ENCODE results near the gene TPRG1L. TPM values are rescaled to one million over a fixed set of nuclear protein-coding genes. Genes with fewer than 3 reads are reported as not detected.
"Not testable (repeated sequence)": the region's sequence is repeated elsewhere in the genome, so short reads cannot be mapped to it uniquely, and the experiment has no call there.

The TPRG1L gene
- polyA plus RNA-seq, result 10 to 100 TPM; 22.8 to 49.7 (median 30.9) TPM

DNA sequence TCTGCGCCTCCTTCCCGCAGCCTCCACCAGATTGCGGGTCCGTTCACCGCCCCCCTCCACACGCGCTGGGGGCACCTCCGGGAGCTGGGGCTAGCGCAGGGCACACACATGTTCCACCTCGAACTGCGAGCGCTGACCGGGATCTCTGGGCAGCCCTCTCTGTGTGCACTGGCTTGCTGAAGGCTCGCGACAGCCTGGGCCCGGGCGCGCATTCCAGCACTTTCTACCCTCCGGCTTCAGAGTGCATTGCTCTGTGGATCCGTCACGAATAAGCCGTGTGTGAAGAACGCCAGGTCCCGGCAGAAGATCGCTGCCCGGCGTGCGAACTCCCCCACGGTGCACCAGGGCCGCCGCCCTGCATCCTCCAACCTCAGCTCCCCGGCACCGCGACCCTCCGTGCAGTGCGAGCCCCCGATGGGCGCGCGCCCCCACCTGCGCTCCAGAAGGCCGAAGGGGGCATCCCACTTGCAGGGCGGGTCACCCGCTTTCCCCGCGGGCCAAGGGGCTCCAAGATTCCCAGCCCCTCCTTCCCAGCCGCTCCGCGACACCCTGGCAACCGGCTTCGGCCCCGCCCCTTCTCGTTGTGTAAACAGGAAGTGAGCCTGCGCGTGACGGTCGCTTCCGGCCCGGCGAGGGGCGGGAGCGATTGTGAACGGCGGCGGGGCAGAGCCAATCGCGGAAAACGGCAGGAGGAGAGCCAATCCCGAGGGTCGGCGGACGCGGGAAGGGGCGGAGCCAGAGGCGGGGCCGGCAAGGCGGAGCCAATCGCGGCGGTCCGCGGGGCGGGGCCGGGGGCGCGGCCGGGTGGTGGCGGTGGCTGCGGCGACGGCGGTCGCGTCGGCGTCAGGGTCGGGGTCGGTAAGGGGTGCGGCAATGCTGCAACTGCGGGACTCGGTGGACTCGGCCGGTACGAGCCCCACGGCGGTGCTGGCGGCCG lies at the start of gene TPRG1L:
TPRG1L (plus strand) TSS at position 816 of the 937 bp plus-strand sequence; CDS start at position 874, 58 bp downstream.
- H3K27ac ChIP-seq (ENCODE audit: low read depth, low read length), result no peak within 1 kb of the TSS
- WGBS, 3 donors, result 0 to 1% (median 0%) methylated on average over 88 to 107 of the region's 108 CpGs

DNA sequence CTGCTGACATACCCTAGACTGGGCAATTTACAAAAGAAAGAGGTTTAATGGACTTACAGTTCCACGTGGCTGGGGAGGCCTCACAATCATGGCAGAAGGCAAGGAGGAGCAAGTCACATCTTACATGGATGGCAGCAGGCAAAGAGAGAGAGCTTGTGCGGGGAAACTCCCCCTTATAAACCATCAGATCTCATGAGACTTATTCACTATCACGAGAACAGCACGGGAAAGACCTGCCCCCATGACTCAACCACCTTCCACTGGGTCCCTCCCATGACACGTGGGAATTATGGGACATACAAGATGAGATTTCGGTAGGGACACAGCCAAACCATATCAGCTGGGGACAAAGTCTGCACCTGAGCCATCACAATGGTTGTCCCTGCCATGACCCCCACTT lies 49.3 kb upstream of the TPRG1L start:
- 73 to 80% (median 78%) methylated on average over 6 of the region's 6 CpGs for WGBS, 3 donors

DNA sequence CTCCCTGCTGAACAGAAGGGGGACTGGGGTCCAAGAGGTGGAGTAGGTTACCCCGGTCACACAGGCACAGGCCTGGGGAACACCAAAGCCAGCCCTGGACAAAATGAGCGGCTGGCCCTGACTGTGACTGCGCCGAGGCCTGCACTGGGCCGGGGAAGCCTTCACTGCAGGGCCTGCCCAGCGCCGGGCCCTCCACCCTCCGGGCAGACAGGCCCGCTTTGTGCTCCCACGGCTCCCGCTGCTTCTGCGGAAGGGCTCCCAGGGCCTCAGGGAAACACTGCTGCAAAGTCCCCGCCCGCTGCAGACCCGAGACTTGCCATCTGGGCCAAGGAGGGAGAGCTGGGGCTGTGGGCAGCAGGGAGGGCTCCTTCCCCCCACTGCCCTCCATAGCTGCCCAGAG lies 48.8 kb upstream of the TPRG1L start:
- 83 to 92% (median 87%) methylated on average over 15 of the region's 15 CpGs for WGBS, 3 donors
- no peak overlapping the region for H3K27ac ChIP-seq (ENCODE audit: low read depth, low read length)

More for the DNA sequence above, 49.3 kb upstream of the TPRG1L start:
- H3K27ac ChIP-seq (ENCODE audit: low read depth, low read length), result not testable (repeated sequence)

DNA sequence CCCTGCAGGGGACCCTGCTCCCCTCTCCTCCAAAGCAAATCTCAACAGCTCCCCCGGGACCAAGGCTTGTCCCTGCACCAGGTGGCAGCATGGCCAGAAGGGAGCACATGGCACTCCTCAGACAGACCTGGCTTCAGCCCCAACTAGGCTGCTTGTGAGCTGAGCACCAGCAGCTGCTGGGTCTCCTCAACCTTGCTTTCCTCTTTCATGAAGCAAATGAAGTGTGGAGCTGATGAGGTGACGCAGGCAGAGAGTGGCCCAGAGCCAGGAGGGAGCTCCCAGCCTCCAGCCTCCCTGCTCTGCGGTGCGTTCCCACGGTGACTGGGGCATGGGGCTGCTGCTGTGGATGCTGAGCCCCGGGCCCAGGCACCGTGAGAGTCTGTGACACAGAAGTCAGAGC lies 47.5 kb upstream of the TPRG1L start:
- H3K27ac ChIP-seq (ENCODE audit: low read depth, low read length), result no peak overlapping the region
- 53 to 74% (median 62%) methylated on average over 6 to 7 of the region's 7 CpGs for WGBS, 3 donors

DNA sequence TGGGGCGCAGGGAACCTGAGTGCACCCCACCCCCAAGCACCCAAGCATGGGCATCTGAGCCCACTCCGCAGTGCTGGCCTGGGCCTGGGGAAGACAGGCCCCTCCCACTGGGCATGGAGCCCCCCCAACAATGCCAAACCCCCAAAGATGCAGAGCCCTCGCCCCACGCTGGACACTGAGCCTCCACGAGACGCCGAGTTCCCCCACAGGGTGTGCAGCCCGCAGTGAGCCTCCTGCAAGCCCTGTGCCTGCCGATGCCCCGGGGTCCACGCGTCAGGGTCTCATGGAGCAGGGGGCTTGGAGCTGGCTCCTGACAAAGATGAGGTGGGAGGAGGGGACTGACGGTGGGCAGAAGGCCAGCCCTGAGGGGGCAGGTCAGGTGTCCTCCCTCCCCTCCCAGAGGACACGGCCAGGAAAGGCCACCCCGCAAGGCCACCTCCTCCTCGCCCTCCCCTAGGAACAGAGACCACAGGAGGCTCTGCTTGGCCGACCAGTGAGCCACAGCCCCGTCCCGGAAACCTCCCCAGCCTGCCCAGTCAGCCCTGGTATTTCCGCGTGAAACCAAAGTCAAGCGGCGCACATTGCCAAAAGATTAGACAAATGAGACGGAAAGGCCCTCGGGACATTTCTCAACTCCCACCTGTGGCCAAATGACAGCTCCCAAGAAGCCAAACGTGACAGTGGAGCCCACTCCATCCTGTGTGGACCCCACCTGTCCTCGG lies 46.9 kb upstream of the TPRG1L start:
- 67 to 83% (median 78%) methylated on average over 20 to 27 of the region's 27 CpGs for WGBS, 3 donors
- H3K27ac ChIP-seq (ENCODE audit: low read depth, low read length), result no peak overlapping the region

DNA sequence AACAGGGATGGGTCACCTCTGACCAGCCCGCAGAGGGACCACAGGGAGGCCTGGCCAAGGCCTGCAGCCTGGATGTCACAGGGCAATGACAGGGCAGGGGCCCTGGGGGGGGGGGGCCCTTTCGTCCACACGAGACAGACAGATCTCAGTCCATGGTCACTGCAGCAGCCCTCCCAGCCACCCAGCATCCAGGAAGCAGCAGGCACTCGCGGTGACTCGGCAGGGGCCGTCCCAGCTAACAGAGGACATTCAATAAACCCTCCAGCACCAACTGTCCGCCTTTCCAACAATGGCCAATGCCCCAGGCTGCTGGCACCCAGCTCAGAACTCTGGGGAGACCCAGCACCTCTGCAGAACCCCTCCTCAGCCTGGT lies 46.4 kb upstream of the TPRG1L start:
- H3K27ac ChIP-seq (ENCODE audit: low read depth, low read length), result no peak overlapping the region
- WGBS, 3 donors, result 67 to 85% (median 82%) methylated on average over 8 of the region's 8 CpGs

DNA sequence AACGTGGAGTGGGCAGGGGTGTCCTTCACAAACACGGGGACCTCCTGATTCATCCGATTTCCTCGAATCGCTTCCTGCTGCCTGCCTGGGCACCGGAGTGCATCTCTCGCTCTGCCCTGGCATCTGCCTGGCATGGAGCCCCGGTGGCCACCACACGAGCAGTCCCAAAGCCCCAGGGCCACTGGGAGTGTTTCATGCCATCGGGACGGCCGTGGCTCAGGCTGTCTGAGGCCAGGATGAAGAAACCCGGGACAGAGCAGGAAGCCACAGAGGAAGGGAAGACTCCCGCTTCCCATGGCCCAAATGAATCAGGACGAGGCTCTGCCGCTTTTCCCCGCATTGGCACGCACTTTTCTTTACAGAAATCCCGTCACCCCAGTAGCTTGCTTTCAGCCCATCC lies 45.9 kb upstream of the TPRG1L start:
- WGBS, 3 donors, result 79 to 82% (median 81%) methylated on average over 17 to 19 of the region's 19 CpGs
- H3K27ac ChIP-seq (ENCODE audit: low read depth, low read length), result no peak overlapping the region

DNA sequence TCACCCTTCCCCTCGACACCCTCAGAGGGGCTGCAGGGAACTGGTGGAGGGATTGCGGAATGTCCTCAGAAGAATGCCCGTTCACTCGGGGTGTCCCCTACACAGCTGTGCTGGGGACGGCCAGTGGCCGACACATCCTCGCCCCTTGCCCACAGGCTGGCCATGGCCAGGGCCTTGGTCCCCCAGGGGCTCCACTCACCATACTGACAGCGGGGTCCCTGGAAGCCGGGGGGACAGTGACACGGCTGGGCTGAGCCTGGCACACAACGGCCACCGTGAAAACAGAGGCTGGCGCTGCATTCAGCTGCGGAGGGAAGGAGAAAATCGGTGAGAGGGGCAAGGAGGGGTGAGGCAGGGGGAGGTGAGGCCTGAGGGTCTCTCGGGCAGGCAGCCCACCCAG lies 45.2 kb upstream of the TPRG1L start:
- WGBS, 3 donors, result 76 to 94% (median 94%) methylated on average over 16 of the region's 16 CpGs
- no peak overlapping the region for H3K27ac ChIP-seq (ENCODE audit: low read depth, low read length)

DNA sequence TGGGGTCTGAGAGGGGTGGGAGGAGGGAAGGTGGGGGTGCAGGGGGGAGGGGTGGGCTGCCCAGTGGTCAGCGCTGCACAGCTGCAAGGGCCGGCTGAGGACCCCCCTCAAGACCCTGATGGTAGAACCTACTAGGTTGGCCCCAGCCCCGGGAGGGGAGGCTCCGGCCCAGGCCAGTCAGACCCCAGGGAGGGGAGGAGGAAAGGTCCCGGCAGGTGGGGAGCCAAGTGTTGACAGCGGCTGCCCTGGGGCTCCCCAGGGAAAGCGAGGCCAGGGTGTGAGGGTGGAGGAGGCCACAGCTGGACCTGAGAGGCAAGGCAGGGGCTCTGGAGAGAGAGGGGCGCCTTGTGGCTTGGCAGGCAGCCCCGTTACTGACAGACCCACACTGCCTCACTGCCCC lies 44.6 kb upstream of the TPRG1L start:
- WGBS, 3 donors, result 77 to 86% (median 80%) methylated on average over 7 to 9 of the region's 9 CpGs
- H3K27ac ChIP-seq (ENCODE audit: low read depth, low read length), result no peak overlapping the region

DNA sequence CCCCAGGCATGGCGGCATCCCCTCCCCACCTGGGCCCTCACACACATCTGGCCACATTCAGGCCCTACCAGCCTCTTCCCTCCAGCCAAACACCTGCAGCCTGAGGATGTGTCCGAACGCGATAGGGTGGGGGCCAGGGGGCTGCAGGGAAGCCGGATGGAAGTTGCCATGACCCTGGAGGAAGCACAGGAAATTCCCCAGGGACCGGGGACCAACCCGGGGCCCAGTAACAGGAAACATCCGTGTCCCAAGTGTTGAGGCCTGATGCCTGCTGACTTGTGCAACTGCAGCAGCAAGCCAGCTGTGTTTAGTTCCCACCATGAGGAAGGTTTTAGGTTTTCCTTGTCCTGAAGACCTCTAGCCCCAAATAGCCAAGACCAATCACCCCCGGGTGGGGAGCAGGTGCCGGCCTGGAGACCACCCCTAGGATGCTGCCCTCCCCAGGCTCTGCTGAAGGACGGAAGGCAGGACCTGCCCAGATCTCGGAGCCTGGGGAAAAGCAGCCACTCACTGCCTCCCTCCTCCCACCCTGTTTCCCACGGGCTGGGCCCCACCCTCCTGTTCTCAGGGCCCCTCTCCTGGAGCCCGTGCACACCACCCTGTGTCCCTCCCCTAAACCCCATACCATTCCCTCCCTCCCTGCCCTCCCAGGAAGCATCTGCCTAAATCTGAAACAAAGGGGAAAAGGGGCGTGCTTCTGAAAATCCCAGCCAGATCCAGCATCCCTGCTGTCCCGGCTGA lies 43.3 kb upstream of the TPRG1L start:
- WGBS, 3 donors, result 35 to 49% (median 47%) methylated on average over 15 to 16 of the region's 16 CpGs

DNA sequence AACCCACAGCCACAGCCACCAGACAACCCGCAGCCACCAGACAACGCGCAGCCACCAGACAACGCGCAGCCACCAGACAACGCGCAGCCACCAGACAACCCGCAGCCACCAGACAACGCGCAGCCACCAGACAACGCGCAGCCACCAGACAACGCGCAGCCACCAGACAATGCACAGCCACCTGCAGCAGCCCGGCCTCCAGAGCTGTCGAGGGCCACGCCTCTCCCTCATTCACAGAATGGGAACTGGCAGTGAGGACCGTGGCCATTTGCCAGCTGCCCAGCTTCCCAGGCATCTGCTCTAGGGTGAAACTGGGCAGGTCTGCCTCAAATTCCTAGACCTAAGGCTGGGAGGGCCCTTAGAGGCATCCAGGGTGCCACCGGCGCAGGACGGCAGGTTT lies 41.1 kb upstream of the TPRG1L start:
- not testable (repeated sequence) for H3K27ac ChIP-seq (ENCODE audit: low read depth, low read length)
- WGBS, 3 donors, result 70 to 90% (median 84%) methylated on average over 16 to 21 of the region's 21 CpGs

More for the DNA sequence above, 43.3 kb upstream of the TPRG1L start:
- no peak overlapping the region for H3K27ac ChIP-seq (ENCODE audit: low read depth, low read length)

DNA sequence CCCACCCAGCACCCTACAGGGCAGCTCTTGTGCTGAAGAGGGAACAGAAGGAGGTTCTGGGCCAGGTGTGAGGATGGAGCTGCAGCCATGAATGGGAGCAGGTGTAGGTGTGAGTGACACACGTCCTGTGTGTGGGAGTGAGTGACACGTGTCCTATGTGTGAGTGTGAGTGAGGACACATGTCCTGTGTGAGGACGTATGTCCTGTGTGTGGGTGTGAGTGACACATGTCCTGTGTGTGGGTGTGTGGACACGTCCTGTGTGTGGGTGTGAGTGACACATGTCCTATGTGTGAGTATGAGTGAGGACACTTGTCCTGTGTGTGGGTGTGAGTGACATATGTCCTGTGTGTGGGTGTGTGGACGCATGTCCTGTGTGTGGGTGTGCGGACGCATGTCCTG lies 39.9 kb upstream of the TPRG1L start:
- H3K27ac ChIP-seq (ENCODE audit: low read depth, low read length), result no peak overlapping the region
- 81 to 87% (median 82%) methylated on average over 7 of the region's 7 CpGs for WGBS, 3 donors

DNA sequence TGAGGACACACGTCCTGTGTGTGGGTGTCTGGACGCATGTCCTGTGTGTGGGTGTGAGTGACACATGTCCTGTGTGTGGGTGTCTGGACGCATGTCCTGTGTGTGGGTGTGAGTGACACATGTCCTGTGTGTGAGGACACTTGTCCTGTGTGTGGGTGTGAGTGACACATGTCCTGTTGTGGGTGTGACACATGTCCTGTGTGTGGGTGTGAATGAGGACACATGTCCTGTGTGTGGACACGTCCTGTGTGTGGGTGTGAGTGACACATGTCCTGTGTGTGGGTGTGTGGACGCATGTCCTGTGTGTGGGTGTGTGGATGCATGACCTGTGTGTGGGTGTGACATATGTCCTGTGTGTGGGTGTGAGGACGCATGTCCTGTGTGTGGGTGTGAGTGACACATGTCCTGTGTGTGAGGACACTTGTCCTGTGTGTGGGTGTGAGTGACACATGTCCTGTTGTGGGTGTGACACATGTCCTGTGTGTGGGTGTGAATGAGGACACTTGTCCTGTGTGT lies 39.4 kb upstream of the TPRG1L start:
- not testable (repeated sequence) for H3K27ac ChIP-seq (ENCODE audit: low read depth, low read length)
- WGBS, 3 donors, result 64 to 69% (median 64%) methylated on average over 6 of the region's 6 CpGs

DNA sequence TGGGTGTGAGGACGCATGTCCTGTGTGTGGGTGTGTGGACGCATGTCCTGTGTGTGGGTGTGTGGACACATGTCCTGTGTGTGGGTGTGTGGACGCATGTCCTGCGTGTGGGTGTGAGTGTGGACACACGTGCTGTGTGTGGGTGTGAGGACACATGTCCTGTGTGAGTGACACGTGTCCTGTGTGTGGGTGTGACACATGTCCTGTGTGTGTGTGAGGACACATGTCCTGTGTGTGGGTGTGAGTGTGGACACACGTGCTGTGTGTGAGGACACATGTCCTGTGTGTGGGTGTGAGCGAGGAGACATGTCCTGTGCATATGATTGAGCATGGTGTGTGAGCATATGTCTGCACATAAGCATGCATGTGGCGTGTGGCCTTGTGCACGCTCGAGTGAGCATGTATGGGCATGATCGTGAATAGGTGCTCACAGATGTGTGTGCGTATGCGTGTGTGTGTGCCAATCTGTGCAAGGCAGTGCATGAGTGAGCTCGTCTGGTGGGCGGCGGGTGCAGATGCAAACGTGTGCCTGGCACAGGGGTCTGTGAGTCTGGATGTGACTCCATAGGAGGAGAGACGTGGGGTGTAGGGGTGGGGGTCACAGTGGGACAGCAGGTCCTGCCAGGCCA lies 38.8 kb upstream of the TPRG1L start:
- no peak overlapping the region for H3K27ac ChIP-seq (ENCODE audit: low read depth, low read length)
- WGBS, 3 donors, result 87 to 90% (median 89%) methylated on average over 19 of the region's 19 CpGs

DNA sequence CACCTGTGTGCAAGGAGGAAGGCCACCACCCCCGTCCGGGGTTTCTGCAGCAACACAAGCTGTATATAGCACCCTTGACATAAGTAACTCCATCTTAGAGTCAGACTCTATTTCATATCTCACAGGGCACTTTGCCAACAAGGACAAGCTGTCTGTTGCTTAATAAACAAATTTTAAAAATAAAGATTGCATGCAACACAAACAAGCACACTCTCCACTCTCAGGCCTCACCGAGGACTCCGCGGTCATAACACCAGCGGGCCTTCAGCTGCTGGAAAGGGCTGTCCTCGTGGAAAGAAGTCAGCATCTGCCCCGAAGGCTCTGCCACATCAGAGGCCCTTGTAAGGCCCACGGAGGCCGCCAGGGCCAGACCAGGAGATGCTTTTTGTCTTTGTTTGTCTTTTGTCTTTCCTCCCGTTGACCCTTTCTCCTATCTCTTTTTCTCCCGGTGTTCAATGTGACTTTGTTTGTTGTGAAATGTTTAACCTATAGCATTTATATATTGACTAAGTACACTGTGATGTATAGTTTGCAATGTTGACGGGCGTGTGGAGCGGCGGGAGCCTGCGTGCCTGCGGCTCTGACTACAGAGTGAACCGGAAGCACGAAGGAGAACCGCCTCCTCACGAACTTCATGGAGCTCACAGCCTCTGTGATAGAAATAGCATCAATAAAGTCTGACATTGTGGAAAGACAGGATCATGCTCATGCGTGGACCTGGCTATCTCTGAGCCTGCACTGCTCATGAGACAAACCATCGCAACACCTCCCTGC lies 37.6 kb upstream of the TPRG1L start:
- 64 to 90% (median 84%) methylated on average over 24 of the region's 24 CpGs for WGBS, 3 donors

DNA sequence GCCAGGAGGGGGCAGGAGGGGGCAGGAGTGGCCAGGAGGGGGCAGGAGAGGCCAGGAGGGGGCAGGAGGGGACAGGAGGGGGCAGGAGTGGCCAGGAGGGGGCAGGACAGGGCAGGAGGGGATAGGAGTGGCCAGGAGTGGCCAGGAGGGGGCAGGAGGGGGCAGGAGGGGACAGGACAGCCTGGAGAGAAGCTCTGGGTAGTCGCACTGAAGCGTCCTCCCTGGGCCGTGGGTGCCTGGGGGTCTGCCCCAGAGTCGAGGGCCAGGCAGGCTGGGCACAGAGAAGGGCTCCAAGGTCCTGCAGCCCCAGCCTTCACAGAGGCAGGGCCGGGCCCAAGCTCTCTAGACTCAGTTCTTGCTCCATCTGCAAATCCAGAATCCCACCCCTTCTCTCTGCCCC lies 36.4 kb upstream of the TPRG1L start:
- no peak overlapping the region for H3K27ac ChIP-seq (ENCODE audit: low read depth, low read length)
- 70 to 98% (median 84%) methylated on average over 4 to 5 of the region's 5 CpGs for WGBS, 3 donors

More for the DNA sequence above, 37.6 kb upstream of the TPRG1L start:
- no peak overlapping the region for H3K27ac ChIP-seq (ENCODE audit: low read depth, low read length)

DNA sequence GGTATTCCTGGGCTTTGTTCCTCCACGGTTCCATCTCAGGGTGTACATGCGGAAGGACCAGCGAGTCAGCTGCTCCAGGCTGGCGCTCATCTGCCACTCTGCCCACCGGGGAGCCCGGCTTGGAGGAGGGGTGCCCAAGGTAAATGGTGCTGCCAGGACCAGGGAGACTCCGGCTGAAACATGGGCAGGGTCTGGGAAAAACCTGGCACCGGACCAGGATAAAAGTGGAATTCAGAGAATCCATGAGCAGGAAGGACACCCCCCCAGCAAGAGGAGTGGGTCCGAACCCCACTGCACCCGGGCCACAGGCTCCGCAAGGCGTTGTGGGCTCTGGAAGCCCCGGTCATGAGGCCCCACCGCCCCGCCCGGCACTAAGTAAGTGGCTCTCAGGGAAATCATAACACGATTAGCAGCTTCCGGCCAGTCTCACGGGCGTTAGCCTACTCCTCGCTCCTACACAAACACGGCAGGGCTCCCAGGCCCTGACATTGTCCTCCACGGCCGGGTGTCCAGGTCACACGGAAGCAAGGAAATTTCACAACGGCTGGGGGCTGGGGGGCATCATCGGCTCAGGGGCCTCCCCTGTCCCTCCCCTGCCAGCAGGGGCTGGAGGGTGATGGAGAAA lies 34.6 kb upstream of the TPRG1L start:
- WGBS, 3 donors, result 45 to 62% (median 57%) methylated on average over 27 of the region's 27 CpGs
- no peak overlapping the region for H3K27ac ChIP-seq (ENCODE audit: low read depth, low read length)

All from adipose tissue (tissue), 3 donors.